Mesenchymal stem cell (in vitro differentiated cells and primary cell): ENCODE data around the gene CCDC70.
"Not testable (repeated sequence)": the region's sequence is repeated elsewhere in the genome, so short reads cannot be mapped to it uniquely, and the experiment has no call there.

Source experiments
- DNase-seq: peaks from one replicate; pipeline ENCODE4 v3.0.0-alpha.2; 2013
- H2AFZ ChIP-seq: one replicate; pipeline ENCODE4 v1.6.1; 2013; ENCODE audit warnings: low read depth, mild to moderate bottlenecking, control low read depth, inconsistent platforms, low read length, moderate library complexity
- H2AK5ac ChIP-seq: 2 replicates; pipeline ENCODE4 v1.6.1; 2013; ENCODE audit warnings: low read length, moderate library complexity, mild to moderate bottlenecking, inconsistent platforms; ENCODE audit not compliant: severe bottlenecking
- H2BK120ac ChIP-seq: one replicate; pipeline ENCODE4 v1.6.1; 2013; ENCODE audit warnings: low read depth, mild to moderate bottlenecking, inconsistent platforms, low read length, moderate library complexity
- H2BK12ac ChIP-seq, 2 experiments: one replicate each; pipeline ENCODE4 v1.6.1; 2013; ENCODE audit warnings: inconsistent platforms in 2 of 2, low read length in 2 of 2, mild to moderate bottlenecking in 2 of 2, moderate library complexity in 2 of 2, control low read depth in 1 of 2
- H2BK15ac ChIP-seq: one replicate; pipeline ENCODE4 v1.6.1; 2013; ENCODE audit warnings: mild to moderate bottlenecking, low read depth, inconsistent platforms; ENCODE audit not compliant: poor library complexity, severe bottlenecking
- H2BK5ac ChIP-seq: 2 replicates; pipeline ENCODE4 v1.6.1; 2013; ENCODE audit warnings: low read depth, mild to moderate bottlenecking, low read length, control low read depth, inconsistent platforms; ENCODE audit not compliant: poor library complexity, severe bottlenecking
- H3K14ac ChIP-seq, 2 experiments: one replicate each; pipeline ENCODE4 v1.6.1; 2013; ENCODE audit warnings: inconsistent platforms in 2 of 2, low read length in 2 of 2, control low read depth in 1 of 2, mild to moderate bottlenecking in 1 of 2, moderate library complexity in 1 of 2
- H3K18ac ChIP-seq, 2 experiments: one replicate each; pipeline ENCODE4 v1.6.1; 2013; ENCODE audit warnings: inconsistent platforms in 2 of 2, low read length in 2 of 2, control low read depth in 1 of 2, low read depth in 1 of 2, mild to moderate bottlenecking in 1 of 2
- H3K23ac ChIP-seq, 2 experiments: one replicate each; pipeline ENCODE4 v1.6.1; 2013; ENCODE audit warnings: inconsistent platforms in 2 of 2, low read length in 2 of 2, mild to moderate bottlenecking in 2 of 2, moderate library complexity in 2 of 2, control low read depth in 1 of 2
- H3K27ac ChIP-seq: 2 replicates; pipeline ENCODE4 v1.5.1; 2013; ENCODE audit warnings: mild to moderate bottlenecking, moderate library complexity, low read length, control low read depth, inconsistent platforms; ENCODE audit not compliant: poor library complexity, severe bottlenecking
- H3K27me3 ChIP-seq, 2 experiments: 2 replicates each; pipeline versions ENCODE4 v1.6.1 to v1.7.0; 2013; ENCODE audit warnings: low read length in 2 of 2, mild to moderate bottlenecking in 2 of 2, moderate library complexity in 2 of 2, control low read depth in 1 of 2, inconsistent platforms in 1 of 2; ENCODE audit not compliant: control insufficient read depth in 1 of 2, insufficient read depth in 1 of 2
- H3K36me3 ChIP-seq, 2 experiments: 2 replicates each; pipeline versions ENCODE4 v1.6.1 to v1.7.0; 2013; ENCODE audit warnings: low read length in 2 of 2, control low read depth in 1 of 2, inconsistent platforms in 1 of 2, low read depth in 1 of 2, mild to moderate bottlenecking in 1 of 2; ENCODE audit not compliant: insufficient read depth in 2 of 2, control insufficient read depth in 1 of 2
- H3K4ac ChIP-seq, 2 experiments: one replicate each; pipeline ENCODE4 v1.6.1; 2013; ENCODE audit warnings: inconsistent platforms in 2 of 2, low read length in 2 of 2, mild to moderate bottlenecking in 2 of 2, moderate library complexity in 2 of 2, control low read depth in 1 of 2, low read depth in 1 of 2
- H3K4me1 ChIP-seq: 2 replicates; pipeline ENCODE4 v1.6.1; 2013; ENCODE audit warnings: low read depth, low read length, control low read depth; ENCODE audit not compliant: control insufficient read depth, insufficient read depth
- H3K4me2 ChIP-seq: 2 replicates; pipeline ENCODE4 v1.6.1; 2013; ENCODE audit warnings: low read length, mild to moderate bottlenecking, inconsistent platforms; ENCODE audit not compliant: poor library complexity, severe bottlenecking
- H3K4me3 ChIP-seq, 2 experiments: 2 replicates each; pipeline versions ENCODE4 v1.5.1 to v1.7.0; 2013; ENCODE audit warnings: low read length in 2 of 2, mild to moderate bottlenecking in 2 of 2, control low read depth in 1 of 2, low read depth in 1 of 2; ENCODE audit not compliant: insufficient read depth in 1 of 2
- H3K79me1 ChIP-seq: replicated peaks from 2 replicates; pipeline ENCODE4 v1.6.1; 2013; ENCODE audit warnings: mild to moderate bottlenecking, control low read depth, low read length, inconsistent platforms; ENCODE audit not compliant: poor library complexity, severe bottlenecking
- H3K9ac ChIP-seq: 2 replicates; pipeline ENCODE4 v1.7.0; 2013; ENCODE audit warnings: mild to moderate bottlenecking, low read length, moderate library complexity
- H3K9me3 ChIP-seq: 2 replicates; pipeline ENCODE4 v1.7.0; 2013; ENCODE audit warnings: mild to moderate bottlenecking, low read length; ENCODE audit not compliant: control insufficient read depth
- H4K8ac ChIP-seq: one replicate; pipeline ENCODE4 v1.6.1; 2013; ENCODE audit warnings: inconsistent platforms, mild to moderate bottlenecking, low read length, moderate library complexity
- H4K91ac ChIP-seq: one replicate; pipeline ENCODE4 v1.6.1; 2013; ENCODE audit warnings: mild to moderate bottlenecking, low read length, inconsistent platforms
- WGBS: methylation state at CpG from one replicate; pipeline ENCODE4 v1.1.7; 2013; ENCODE audit warnings: mixed read lengths; 5-methylcytosine and 5-hydroxymethylcytosine counted together

Gene CCDC70

GRCh38 chr13:51907040-51907732 lies 45.4 kb downstream of the CCDC70 start:
- no peaks in the 10 kb centered on the region for H3K36me3 ChIP-seq
- no peak overlapping the region for H3K4me2 ChIP-seq
- H3K9ac ChIP-seq: no peak overlapping the region
- peaks cover 1% of the 10 kb centered on the region for H3K4me1 ChIP-seq
- H3K23ac ChIP-seq: no peak overlapping the region
- no peak overlapping the region for H2BK15ac ChIP-seq
- H2BK5ac ChIP-seq: no peak overlapping the region
- no peak overlapping the region for H3K27ac ChIP-seq
- 81% methylated on average over 8 of the region's 8 CpGs for WGBS
- no peak overlapping the region for H3K18ac ChIP-seq
- no peak overlapping the region for H2BK12ac ChIP-seq
- peaks cover 29 to 45% of the 10 kb centered on the region in 2 experiments for H3K27me3 ChIP-seq
- H3K4me3 ChIP-seq: no peak overlapping the region
- H3K4ac ChIP-seq: no peak overlapping the region
- H4K8ac ChIP-seq: no peak overlapping the region
- H2BK120ac ChIP-seq: no peak overlapping the region
- DNase-seq: no peak
- no peak overlapping the region for H2AFZ ChIP-seq
- H4K91ac ChIP-seq: no peak overlapping the region
- H3K9me3 ChIP-seq: no peaks in the 10 kb centered on the region
- H2AK5ac ChIP-seq: no peak overlapping the region
- no peaks in the 10 kb centered on the region for H3K79me1 ChIP-seq
- no peak overlapping the region for H3K14ac ChIP-seq

- WGBS: 100% methylated on average over 3 of the region's 5 CpGs
- not testable (repeated sequence) for H2BK120ac ChIP-seq, H2BK5ac ChIP-seq, H3K27ac ChIP-seq, H3K36me3 ChIP-seq, H3K4me3 ChIP-seq, H3K4me1 ChIP-seq, H2AK5ac ChIP-seq, H3K4me2 ChIP-seq, H3K4ac ChIP-seq, H2AFZ ChIP-seq, H2BK15ac ChIP-seq, DNase-seq, H3K9me3 ChIP-seq, H4K91ac ChIP-seq, H4K8ac ChIP-seq, H3K79me1 ChIP-seq, H3K18ac ChIP-seq, H3K23ac ChIP-seq, H2BK12ac ChIP-seq, H3K9ac ChIP-seq, H3K14ac ChIP-seq
- H3K27me3 ChIP-seq: peaks cover 23 to 50% of the 10 kb centered on the region in 2 experiments
Observed at GRCh38 chr13:51909265-51909664, 47.5 kb downstream of the CCDC70 start.

GRCh38 chr13:51910508-51910907 lies 48.7 kb downstream of the CCDC70 start:
- Histone ChIP-seq H2BK12ac (no peak overlapping the region), H3K4ac (no peak overlapping the region), H3K79me1 (no peaks in the 10 kb centered on the region), H3K4me1 (peaks cover 1% of the 10 kb centered on the region), H3K23ac (no peak overlapping the region), H2AK5ac (no peak overlapping the region), H2BK15ac (no peak overlapping the region), H3K9ac (no peak overlapping the region), H3K4me2 (no peak overlapping the region), H3K18ac (no peak overlapping the region), H3K9me3 (no peaks in the 10 kb centered on the region), H2AFZ (no peak overlapping the region), H2BK120ac (no peak overlapping the region), H3K27ac (no peak overlapping the region), H4K8ac (no peak overlapping the region), H3K14ac (no peak overlapping the region), H4K91ac (no peak overlapping the region), H3K36me3 (no peaks in the 10 kb centered on the region), H3K27me3 (peaks cover 20 to 41% of the 10 kb centered on the region in 2 experiments), H3K4me3 (no peak overlapping the region), H2BK5ac (no peak overlapping the region)
- WGBS: 87% methylated on average over 12 of the region's 12 CpGs
- DNase-seq: no peak

GRCh38 chr13:51912091-51912490 lies 50.3 kb downstream of the CCDC70 start:
- no peak overlapping the region for H3K14ac ChIP-seq
- H3K4me1 ChIP-seq: peaks cover 1% of the 10 kb centered on the region
- H2BK120ac ChIP-seq: no peak overlapping the region
- no peak overlapping the region for H2BK5ac ChIP-seq
- H2AFZ ChIP-seq: no peak overlapping the region
- H3K9ac ChIP-seq: no peak overlapping the region
- H3K23ac ChIP-seq: no peak overlapping the region
- H3K27ac ChIP-seq: no peak overlapping the region
- DNase-seq: no peak
- H3K4me2 ChIP-seq: no peak overlapping the region
- no peak overlapping the region for H4K8ac ChIP-seq
- H3K4ac ChIP-seq: no peak overlapping the region
- 85% methylated on average over 9 of the region's 10 CpGs for WGBS
- H2BK12ac ChIP-seq: no peak overlapping the region
- H3K27me3 ChIP-seq: peaks cover 20 to 44% of the 10 kb centered on the region in 2 experiments
- H3K18ac ChIP-seq: no peak overlapping the region
- no peaks in the 10 kb centered on the region for H3K36me3 ChIP-seq
- H2AK5ac ChIP-seq: no peak overlapping the region
- H3K79me1 ChIP-seq: no peaks in the 10 kb centered on the region
- H3K4me3 ChIP-seq: no peak overlapping the region
- H2BK15ac ChIP-seq: no peak overlapping the region
- H3K9me3 ChIP-seq: no peaks in the 10 kb centered on the region
- no peak overlapping the region for H4K91ac ChIP-seq
